K562 (cell line): ENCODE measurements around the gene CTSZ. TPM values are rescaled to one million over a fixed set of nuclear protein-coding genes. Genes with fewer than 3 reads are reported as not detected.

ENCODE experiments used
- ATAC-seq: fragments of 200-7000 bp; cut with Tn5 transposase; 3 replicates; pipeline ENCODE4 v1.9.1; 2020; ENCODE audit warnings: moderate library complexity
- BruUV-seq: library from RNA; stranded (reverse); fragments of 400-500 nt; replicated peaks from 2 replicates; lab custom pipeline; 2021; lab: Mats Ljungman, UMichigan
- CTCF ChIA-PET: fragments of 300-600 bp; formaldehyde crosslinking; extraction: SDS; loops from one replicate; lab custom pipeline; 2021; ENCODE audit warnings: low intra/inter-chr PET ratio; lab: Yijun Ruan, JAX
- POLR2A ChIA-PET: fragments of 300-600, 350-650 bp; sonication (Branson Sonifier 250); formaldehyde crosslinking; extraction: SDS; loops from one replicate; lab custom pipeline; 2021; ENCODE audit warnings: antibody characterized with exemption, inconsistent platforms; lab: Yijun Ruan, JAX
- DNase-seq, 4 experiments: peaks; one replicate each; pipeline versions ENCODE4 v3.0.0 to v3.0.0-alpha.2; 2011 to 2018; ENCODE audit warnings: low spot score in 3 of 4, mixed read lengths in 3 of 4; ENCODE audit errors: extremely low read depth in 1 of 4
- FAIRE-seq: peaks from 2 replicates; lab custom pipeline; 2011; peaks lifted over from hg19 to GRCh38; lab: Jason Lieb, UNC
- H2AFZ ChIP-seq: 2 replicates; pipeline ENCODE4 v1.6.0; 2011; ENCODE audit warnings: low read depth, low read length, control low read depth, inconsistent platforms
- H3K27ac ChIP-seq: fragments of 200-600 bp; 3 replicates; pipeline ENCODE4 v1.8.0; 2011; ENCODE audit warnings: low read depth, mild to moderate bottlenecking, control low read depth, inconsistent platforms, low read length, moderate library complexity, mixed read lengths; ENCODE audit errors: extremely low read depth
- H3K27me3 ChIP-seq, 2 experiments: fragments of 300-600 bp in 1 of 2; 2 replicates in 1 of 2; 3 replicates in 1 of 2; pipeline versions ENCODE4 v1.6.0 to v1.8.0; 2011; ENCODE audit warnings: inconsistent platforms in 2 of 2, low read length in 2 of 2, mild to moderate bottlenecking in 1 of 2, mixed read lengths in 1 of 2, moderate library complexity in 1 of 2; ENCODE audit not compliant: control insufficient read depth in 2 of 2, insufficient read depth in 2 of 2
- H3K36me3 ChIP-seq: fragments of 300-600 bp; 3 replicates; pipeline ENCODE4 v1.8.0; 2011; ENCODE audit warnings: mild to moderate bottlenecking, low read length, inconsistent platforms; ENCODE audit not compliant: control insufficient read depth, insufficient read depth
- H3K4me1 ChIP-seq, 2 experiments: fragments of 200-600 bp in 1 of 2; replicated peaks in 1 of 2; 2 replicates in 1 of 2; 3 replicates in 1 of 2; pipeline versions ENCODE4 v1.5.1 to v1.8.0; 2011; ENCODE audit warnings: inconsistent platforms in 2 of 2, low read length in 2 of 2, mild to moderate bottlenecking in 1 of 2, mixed read lengths in 1 of 2, moderate library complexity in 1 of 2; ENCODE audit not compliant: control insufficient read depth in 2 of 2, insufficient read depth in 2 of 2
- H3K4me2 ChIP-seq: 2 replicates; pipeline ENCODE4 v1.6.1; 2011; ENCODE audit warnings: low read length, control low read depth, inconsistent platforms, mixed read lengths; ENCODE audit not compliant: insufficient read depth
- H3K4me3 ChIP-seq: fragments of 200-600 bp; sonication (generic), shearing (Covaris generic); 2 replicates; pipeline ENCODE4 v1.5.1; 2016; ENCODE audit warnings: control low read depth, inconsistent platforms
- H3K79me2 ChIP-seq: fragments of 200-600 bp; 3 replicates; pipeline ENCODE4 v1.8.0; 2011; ENCODE audit warnings: low read length, inconsistent platforms; ENCODE audit not compliant: control insufficient read depth, insufficient read depth
- H3K9ac ChIP-seq, 2 experiments: 2 replicates each; pipeline versions ENCODE4 v1.6.0 to v1.6.1; 2011; ENCODE audit warnings: low read depth in 2 of 2, low read length in 2 of 2, control low read depth in 1 of 2, inconsistent platforms in 1 of 2, mild to moderate bottlenecking in 1 of 2, mixed read lengths in 1 of 2; ENCODE audit not compliant: insufficient read depth in 1 of 2
- H3K9me1 ChIP-seq: one replicate; pipeline ENCODE4 v1.6.0; 2011; ENCODE audit warnings: inconsistent platforms, mild to moderate bottlenecking, low read length, moderate library complexity; ENCODE audit not compliant: control insufficient read depth, insufficient read depth
- H3K9me3 ChIP-seq: replicated peaks from 2 replicates; pipeline ENCODE4 v1.5.1; 2011; ENCODE audit warnings: low read depth, low read length, inconsistent platforms; ENCODE audit not compliant: control insufficient read depth, insufficient read depth
- H4K20me1 ChIP-seq: replicated peaks from 2 replicates; pipeline ENCODE4 v1.6.1; 2011; ENCODE audit warnings: low read length, inconsistent platforms, mixed read lengths; ENCODE audit not compliant: control insufficient read depth, insufficient read depth
- ATF3 ChIP-seq, 2 experiments: fragments of 450-650 bp in 1 of 2; sonication (generic) in 1 of 2; formaldehyde crosslinking in 1 of 2; IDR thresholded peaks in 1 of 2; conservative IDR thresholded peaks in 1 of 2; 2 replicates each; pipeline versions ENCODE4 v1.6.1 to v1.8.1; 2016 to 2023; ENCODE audit warnings: mild to moderate bottlenecking in 2 of 2, moderate library complexity in 2 of 2, inconsistent platforms in 1 of 2, missing genetic modification reagents in 1 of 2
- BRF2 ChIP-seq: IDR thresholded peaks from 3 replicates; pipeline ENCODE4 v1.6.1; 2011; ENCODE audit warnings: borderline replicate concordance, mild to moderate bottlenecking; ENCODE audit not compliant: insufficient read length, insufficient read depth
- L3MBTL2 ChIP-seq: fragments of 450-650 bp; IDR thresholded peaks from 2 replicates; pipeline ENCODE4 v1.6.1; 2016; ENCODE audit warnings: mild to moderate bottlenecking, moderate library complexity
- MYC ChIP-seq, 2 experiments: fragments of 250-450 bp in 1 of 2; sonication (Bioruptor Pico) in 1 of 2; IDR thresholded peaks; 2 replicates each; pipeline versions ENCODE4 v1.5.1 to v1.6.1; 2012 to 2021; ENCODE audit warnings: low read depth in 2 of 2, borderline replicate concordance in 1 of 2, improper control_type of control experiment in 1 of 2, low read length in 1 of 2, mild to moderate bottlenecking in 1 of 2, moderate library complexity in 1 of 2
- RERE ChIP-seq: sonication (generic); formaldehyde crosslinking; IDR thresholded peaks from 2 replicates; pipeline ENCODE4 v1.8.0; 2023; ENCODE audit warnings: missing genetic modification reagents, mild to moderate bottlenecking, borderline replicate concordance
- ZNF280B ChIP-seq: fragments of 250-450 bp; sonication (Bioruptor Pico); IDR thresholded peaks from 2 replicates; pipeline ENCODE4 v1.5.1; 2021; ENCODE audit warnings: mild to moderate bottlenecking
- WGBS: fragments of 100-300 bp; shearing (Covaris generic); methylation state at CpG from one replicate; pipeline ENCODE4 v1.1.6; 2016; ENCODE audit warnings: low coverage, mixed read lengths; ENCODE audit not compliant: insufficient coverage; ENCODE audit errors: missing lambda C conversion rate; 5-methylcytosine and 5-hydroxymethylcytosine counted together
- in situ Hi-C: fragments of 300-500 bp; cut with MboI; formaldehyde crosslinking; loops from 4 replicates; pipeline ENCODE4 v1.15.0; 2018; ENCODE audit warnings: inconsistent platforms, mixed read lengths
- intact Hi-C: fragments of 100-400 bp; cut with micrococcal nuclease; formaldehyde crosslinking; loops from 2 replicates; pipeline ENCODE4 v1.14.2; 2022
- polyA plus RNA-seq, 8 experiments: library from polyadenylated mRNA; depleted of rRNA in 4 of 8; stranded (reverse) in 5 of 8; unstranded in 3 of 8; fragments of >200 nt; fragmentation: Nextera tagmentation in 2 of 8; fragmentation: Illumina TruSeq in 1 of 8; extraction: Ambion mirVana in 2 of 8; extraction: Trizol in 1 of 8; gene quantifications; 2 replicates each; pipeline versions ENCODE4 v1.2.1 to v1.2.3, GENCODE V29; 2011 to 2014; ENCODE audit warnings: inconsistent platforms in 1 of 8, missing spikeins in 1 of 8
- total RNA-seq, 7 experiments: library from RNA; depleted of rRNA in 6 of 7; stranded (reverse); fragments of >200 nt in 6 of 7; fragmentation: Illumina TruSeq in 2 of 7; extraction: Trizol in 2 of 7; gene quantifications; 2 replicates each; pipeline versions ENCODE4 v1.2.1 to v1.2.3, GENCODE V29; 2011 to 2021; ENCODE audit warnings: low replicate concordance in 1 of 7

CTSZ gene
- total and polyA plus RNA-seq, 9 of the 15 experiments (the other 6 are each of a cell fraction or from before 2014, with no cell fraction given), result 1.6 to 143 (median 82.8) TPM

GRCh38 chr20:59040667-59041066 is 33.6 kb upstream of the CTSZ start (continued):
- TF ChIP-seq RERE, result no peak

- FAIRE-seq, result no peak
- BruUV-seq, result no TSS peak
- H3K27ac ChIP-seq, result no peak overlapping the region
- no peak for ATAC-seq
- in situ Hi-C loops, result no loop called here
- H3K9me1 ChIP-seq, result peaks cover 4% of the 10 kb centered on the region
- WGBS, result 50% methylated on average over 1 of the region's 1 CpG
- H3K27me3 ChIP-seq, result no peaks in the 10 kb centered on the region
- peaks cover 5% of the 10 kb centered on the region for H4K20me1 ChIP-seq
- no peaks in the 10 kb centered on the region for H3K9me3 ChIP-seq
- no peak overlapping the region for H3K9ac ChIP-seq
- H3K4me3 ChIP-seq, result no peak overlapping the region
- no peak for DNase-seq
- CTCF ChIA-PET, result no interaction called here
- H3K36me3 ChIP-seq, result peaks cover 67% of the 10 kb centered on the region
- H3K79me2 ChIP-seq, result peaks cover 69% of the 10 kb centered on the region
- H2AFZ ChIP-seq, result no peak overlapping the region
- no peak overlapping the region for H3K4me2 ChIP-seq
- intact Hi-C loops, result no loop called here
- peaks cover 12 to 21% of the 10 kb centered on the region in 2 experiments; a peak in 4 of 5 replicates for H3K4me1 ChIP-seq
- POLR2A ChIA-PET, result no interaction called here
- TF ChIP-seq L3MBTL2 (0 out of 2 replicates have a peak, but pooled peaks have one; percentile 27), ZNF280B (no peak), BRF2 (no peak), MYC (IDR thresholded peaks at IDR 0.05; ENCODE audit: low read depth, low read length) (peak; percentile 47; the same call in 1 of the 2 replicates), MYC (CRISPR knock-in tag; IDR thresholded peaks at IDR 0.05; ENCODE audit: borderline replicate concordance, low read depth) (no peak), ATF3 (IDR thresholded peaks at IDR 0.05) (peak; percentile 66), ATF3 (CRISPR knock-in tag; conservative IDR thresholded peaks at IDR 0.05) (no peak)
These were observed 32.2 kb upstream of the CTSZ start for GRCh38 chr20:59039233-59039632.
